K562 (cell line): ENCODE data around the gene PAPSS2. TPM values are rescaled to one million over a fixed set of nuclear protein-coding genes. Genes with fewer than 3 reads are reported as not detected.

ENCODE experiments used
- ATAC-seq: fragments of 200-7000 bp; cut with Tn5 transposase; 3 replicates; pipeline ENCODE4 v1.9.1; 2020; ENCODE audit warnings: moderate library complexity
- BruUV-seq: library from RNA; stranded (reverse); fragments of 400-500 nt; replicated peaks from 2 replicates; lab custom pipeline; 2021; lab: Mats Ljungman, UMichigan
- CTCF ChIA-PET: fragments of 300-600 bp; formaldehyde crosslinking; extraction: SDS; loops from one replicate; lab custom pipeline; 2021; ENCODE audit warnings: low intra/inter-chr PET ratio; lab: Yijun Ruan, JAX
- POLR2A ChIA-PET: fragments of 300-600, 350-650 bp; sonication (Branson Sonifier 250); formaldehyde crosslinking; extraction: SDS; loops from one replicate; lab custom pipeline; 2021; ENCODE audit warnings: antibody characterized with exemption, inconsistent platforms; lab: Yijun Ruan, JAX
- DNase-seq, 4 experiments: peaks; one replicate each; pipeline versions ENCODE4 v3.0.0 to v3.0.0-alpha.2; 2011 to 2018; ENCODE audit warnings: low spot score in 3 of 4, mixed read lengths in 3 of 4; ENCODE audit errors: extremely low read depth in 1 of 4
- FAIRE-seq: peaks from 2 replicates; lab custom pipeline; 2011; peaks lifted over from hg19 to GRCh38; lab: Jason Lieb, UNC
- H2AFZ ChIP-seq: 2 replicates; pipeline ENCODE4 v1.6.0; 2011; ENCODE audit warnings: low read depth, low read length, control low read depth, inconsistent platforms
- H3K27ac ChIP-seq: fragments of 200-600 bp; 3 replicates; pipeline ENCODE4 v1.8.0; 2011; ENCODE audit warnings: low read depth, mild to moderate bottlenecking, control low read depth, inconsistent platforms, low read length, moderate library complexity, mixed read lengths; ENCODE audit errors: extremely low read depth
- H3K27me3 ChIP-seq, 2 experiments: fragments of 300-600 bp in 1 of 2; 2 replicates in 1 of 2; 3 replicates in 1 of 2; pipeline versions ENCODE4 v1.6.0 to v1.8.0; 2011; ENCODE audit warnings: inconsistent platforms in 2 of 2, low read length in 2 of 2, mild to moderate bottlenecking in 1 of 2, mixed read lengths in 1 of 2, moderate library complexity in 1 of 2; ENCODE audit not compliant: control insufficient read depth in 2 of 2, insufficient read depth in 2 of 2
- H3K36me3 ChIP-seq: fragments of 300-600 bp; 3 replicates; pipeline ENCODE4 v1.8.0; 2011; ENCODE audit warnings: mild to moderate bottlenecking, low read length, inconsistent platforms; ENCODE audit not compliant: control insufficient read depth, insufficient read depth
- H3K4me1 ChIP-seq, 2 experiments: fragments of 200-600 bp in 1 of 2; replicated peaks in 1 of 2; 2 replicates in 1 of 2; 3 replicates in 1 of 2; pipeline versions ENCODE4 v1.5.1 to v1.8.0; 2011; ENCODE audit warnings: inconsistent platforms in 2 of 2, low read length in 2 of 2, mild to moderate bottlenecking in 1 of 2, mixed read lengths in 1 of 2, moderate library complexity in 1 of 2; ENCODE audit not compliant: control insufficient read depth in 2 of 2, insufficient read depth in 2 of 2
- H3K4me2 ChIP-seq: 2 replicates; pipeline ENCODE4 v1.6.1; 2011; ENCODE audit warnings: low read length, control low read depth, inconsistent platforms, mixed read lengths; ENCODE audit not compliant: insufficient read depth
- H3K4me3 ChIP-seq: fragments of 200-600 bp; sonication (generic), shearing (Covaris generic); 2 replicates; pipeline ENCODE4 v1.5.1; 2016; ENCODE audit warnings: control low read depth, inconsistent platforms
- H3K79me2 ChIP-seq: fragments of 200-600 bp; 3 replicates; pipeline ENCODE4 v1.8.0; 2011; ENCODE audit warnings: low read length, inconsistent platforms; ENCODE audit not compliant: control insufficient read depth, insufficient read depth
- H3K9ac ChIP-seq, 2 experiments: 2 replicates each; pipeline versions ENCODE4 v1.6.0 to v1.6.1; 2011; ENCODE audit warnings: low read depth in 2 of 2, low read length in 2 of 2, control low read depth in 1 of 2, inconsistent platforms in 1 of 2, mild to moderate bottlenecking in 1 of 2, mixed read lengths in 1 of 2; ENCODE audit not compliant: insufficient read depth in 1 of 2
- H3K9me1 ChIP-seq: one replicate; pipeline ENCODE4 v1.6.0; 2011; ENCODE audit warnings: inconsistent platforms, mild to moderate bottlenecking, low read length, moderate library complexity; ENCODE audit not compliant: control insufficient read depth, insufficient read depth
- H3K9me3 ChIP-seq: replicated peaks from 2 replicates; pipeline ENCODE4 v1.5.1; 2011; ENCODE audit warnings: low read depth, low read length, inconsistent platforms; ENCODE audit not compliant: control insufficient read depth, insufficient read depth
- H4K20me1 ChIP-seq: replicated peaks from 2 replicates; pipeline ENCODE4 v1.6.1; 2011; ENCODE audit warnings: low read length, inconsistent platforms, mixed read lengths; ENCODE audit not compliant: control insufficient read depth, insufficient read depth
- CHD1 ChIP-seq: fragments of 200-600 bp; sonication (generic); IDR thresholded peaks from one replicate; pipeline ENCODE4 v1.6.1; 2012; ENCODE audit warnings: mild to moderate bottlenecking, moderate library complexity, low read length, inconsistent platforms
- EZH2 ChIP-seq: IDR thresholded peaks from 2 replicates; pipeline ENCODE4 v1.6.1; 2012; ENCODE audit warnings: low read depth, mild to moderate bottlenecking, inconsistent platforms, low read length, borderline replicate concordance
- HCFC1 ChIP-seq: IDR thresholded peaks from 2 replicates; pipeline ENCODE4 v1.6.1; 2012; ENCODE audit warnings: low read depth, low read length, improper control_type of control experiment
- HNRNPL ChIP-seq: fragments of 200-400 bp; formaldehyde crosslinking; IDR thresholded peaks from 2 replicates; pipeline ENCODE4 v1.6.1; 2017; ENCODE audit warnings: low read depth, mild to moderate bottlenecking, low read length
- KAT2B ChIP-seq: IDR thresholded peaks from one replicate; pipeline ENCODE4 v1.6.1; 2012; ENCODE audit warnings: low read depth, mild to moderate bottlenecking, control low read depth, inconsistent platforms, low read length, moderate library complexity
- NCOA4 ChIP-seq: fragments of 450-650 bp; IDR thresholded peaks from 2 replicates; pipeline ENCODE4 v1.6.1; 2018; ENCODE audit warnings: mild to moderate bottlenecking; ENCODE audit not compliant: partially characterized antibody
- PHF8 ChIP-seq: fragments of 200-600 bp; sonication (generic); IDR thresholded peaks from 2 replicates; pipeline ENCODE4 v1.6.1; 2012; ENCODE audit warnings: mixed run types, mild to moderate bottlenecking, inconsistent platforms, low read length, moderate library complexity, borderline replicate concordance
- RNF2 ChIP-seq: sonication (generic); IDR thresholded peaks from 2 replicates; pipeline ENCODE4 v1.6.1; 2016
- SAP30 ChIP-seq: fragments of 200-600 bp; sonication (generic); IDR thresholded peaks from 2 replicates; pipeline ENCODE4 v1.6.1; 2012; ENCODE audit warnings: borderline replicate concordance, low read depth, mild to moderate bottlenecking, moderate library complexity, low read length, control low read depth, inconsistent platforms; ENCODE audit not compliant: insufficient read depth, poor library complexity, severe bottlenecking
- SNRNP70 ChIP-seq: fragments of 200-400 bp; formaldehyde crosslinking; optimal IDR thresholded peaks from 2 replicates; pipeline ENCODE3; 2017; ENCODE audit warnings: low read depth, low read length
- SRSF9 ChIP-seq: fragments of 200-400 bp; formaldehyde crosslinking; IDR thresholded peaks from 2 replicates; pipeline ENCODE4 v1.6.1; 2017; ENCODE audit warnings: low read depth, low read length, borderline replicate concordance
- ZFPM2 ChIP-seq: fragments of 250-450 bp; sonication (Bioruptor Pico); IDR thresholded peaks from 2 replicates; pipeline ENCODE4 v1.5.1; 2022; ENCODE audit warnings: mild to moderate bottlenecking
- ZNF668 ChIP-seq: fragments of 250-450 bp; sonication (Bioruptor Pico); IDR thresholded peaks from 2 replicates; pipeline ENCODE4 v1.8.0; 2022; ENCODE audit warnings: mild to moderate bottlenecking, inconsistent platforms
- WGBS: fragments of 100-300 bp; shearing (Covaris generic); methylation state at CpG from one replicate; pipeline ENCODE4 v1.1.6; 2016; ENCODE audit warnings: low coverage, mixed read lengths; ENCODE audit not compliant: insufficient coverage; ENCODE audit errors: missing lambda C conversion rate; 5-methylcytosine and 5-hydroxymethylcytosine counted together
- in situ Hi-C: fragments of 300-500 bp; cut with MboI; formaldehyde crosslinking; loops from 4 replicates; pipeline ENCODE4 v1.15.0; 2018; ENCODE audit warnings: inconsistent platforms, mixed read lengths
- intact Hi-C: fragments of 100-400 bp; cut with micrococcal nuclease; formaldehyde crosslinking; loops from 2 replicates; pipeline ENCODE4 v1.14.2; 2022
- polyA plus RNA-seq, 8 experiments: library from polyadenylated mRNA; depleted of rRNA in 4 of 8; stranded (reverse) in 5 of 8; unstranded in 3 of 8; fragments of >200 nt; fragmentation: Nextera tagmentation in 2 of 8; fragmentation: Illumina TruSeq in 1 of 8; extraction: Ambion mirVana in 2 of 8; extraction: Trizol in 1 of 8; gene quantifications; 2 replicates each; pipeline versions ENCODE4 v1.2.1 to v1.2.3, GENCODE V29; 2011 to 2014; ENCODE audit warnings: inconsistent platforms in 1 of 8, missing spikeins in 1 of 8
- total RNA-seq, 7 experiments: library from RNA; depleted of rRNA in 6 of 7; stranded (reverse); fragments of >200 nt in 6 of 7; fragmentation: Illumina TruSeq in 2 of 7; extraction: Trizol in 2 of 7; gene quantifications; 2 replicates each; pipeline versions ENCODE4 v1.2.1 to v1.2.3, GENCODE V29; 2011 to 2021; ENCODE audit warnings: low replicate concordance in 1 of 7
- TF ChIP-seq, protein P1 (sequence below): fragments of 450-650 bp; IDR thresholded peaks from 2 replicates; pipeline ENCODE4 v1.6.1; 2017; ENCODE audit warnings: mild to moderate bottlenecking, moderate library complexity

The PAPSS2 gene
- total and polyA plus RNA-seq, 9 of the 15 experiments (the other 6 are each of a cell fraction or from before 2014, with no cell fraction given), result 0.01 to 0.29 TPM; not detected in 7

DNA sequence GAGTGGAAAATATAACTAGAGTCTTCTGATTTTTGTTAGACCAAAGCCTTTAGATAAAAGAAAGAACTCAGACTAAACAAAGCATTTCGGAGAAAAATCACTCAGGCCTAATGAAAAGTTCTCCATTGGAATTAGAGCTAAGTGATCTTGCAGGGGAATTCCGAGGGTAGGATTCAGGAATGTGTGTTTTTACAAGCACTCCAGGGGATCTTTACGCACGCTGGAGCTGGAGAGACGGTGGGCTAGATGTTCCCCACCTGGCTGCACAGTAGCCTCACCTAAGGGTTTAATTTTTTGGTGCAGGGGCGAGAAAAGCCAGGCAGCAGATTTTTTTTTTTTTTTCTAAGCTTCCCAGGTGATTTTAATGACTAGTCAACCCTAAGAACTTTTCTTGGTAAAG, 7.9 kb upstream of the PAPSS2 start:
- intact Hi-C loops, result loop anchor here (5.0 kb wide), 1 partner anchor 104 kb away; no protein-coding TSS in a partner anchor

More for the DNA sequence above, 7.9 kb upstream of the PAPSS2 start:
- DNase-seq (no peak), ATAC-seq (no peak), FAIRE-seq (no peak)
- no peak overlapping the region for H3K4me2 ChIP-seq
- in situ Hi-C loops, result no loop called here
- H3K36me3 ChIP-seq, result no peaks in the 10 kb centered on the region
- H3K4me1 ChIP-seq, result no peaks in the 10 kb centered on the region
- no peaks in the 10 kb centered on the region for H3K79me2 ChIP-seq
- ChIA-PET CTCF (no interaction called here), POLR2A (no interaction called here)
- 9% methylated on average over 5 of the region's 6 CpGs for WGBS
- no peak overlapping the region for H3K9ac ChIP-seq
- H3K9me1 ChIP-seq, result no peaks in the 10 kb centered on the region
- H3K4me3 ChIP-seq, result no peak overlapping the region
- no peak overlapping the region for H3K27ac ChIP-seq
- no peak overlapping the region for H2AFZ ChIP-seq
- H3K27me3 ChIP-seq, result no peaks in the 10 kb centered on the region
- no peaks in the 10 kb centered on the region for H3K9me3 ChIP-seq
- H4K20me1 ChIP-seq, result no peaks in the 10 kb centered on the region
- TF ChIP-seq HCFC1 (no peak), ZNF668 (CRISPR knock-in tag) (no peak), SNRNP70 (no peak), CHD1 (no peak), EZH2 (no peak), KAT2B (no peak), ZFPM2 (CRISPR knock-in tag) (no peak), HNRNPL (no peak), RNF2 (no peak), SRSF9 (no peak), PHF8 (no peak), NCOA4 (no peak), SAP30 (no peak)
- TF ChIP-seq, protein P1, sequence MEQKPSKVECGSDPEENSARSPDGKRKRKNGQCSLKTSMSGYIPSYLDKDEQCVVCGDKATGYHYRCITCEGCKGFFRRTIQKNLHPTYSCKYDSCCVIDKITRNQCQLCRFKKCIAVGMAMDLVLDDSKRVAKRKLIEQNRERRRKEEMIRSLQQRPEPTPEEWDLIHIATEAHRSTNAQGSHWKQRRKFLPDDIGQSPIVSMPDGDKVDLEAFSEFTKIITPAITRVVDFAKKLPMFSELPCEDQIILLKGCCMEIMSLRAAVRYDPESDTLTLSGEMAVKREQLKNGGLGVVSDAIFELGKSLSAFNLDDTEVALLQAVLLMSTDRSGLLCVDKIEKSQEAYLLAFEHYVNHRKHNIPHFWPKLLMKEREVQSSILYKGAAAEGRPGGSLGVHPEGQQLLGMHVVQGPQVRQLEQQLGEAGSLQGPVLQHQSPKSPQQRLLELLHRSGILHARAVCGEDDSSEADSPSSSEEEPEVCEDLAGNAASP, result no peak
- TF ChIP-seq, all 486 proteins: peak for 0
- BruUV-seq, result no TSS peak
